ENCODE results near the gene KRTAP10-6. TPM values are rescaled to one million over a fixed set of nuclear protein-coding genes. Genes with fewer than 3 reads are reported as not detected.

Gene KRTAP10-6
- total RNA-seq, 2 experiments from 2014 or later = not detected

DNA sequence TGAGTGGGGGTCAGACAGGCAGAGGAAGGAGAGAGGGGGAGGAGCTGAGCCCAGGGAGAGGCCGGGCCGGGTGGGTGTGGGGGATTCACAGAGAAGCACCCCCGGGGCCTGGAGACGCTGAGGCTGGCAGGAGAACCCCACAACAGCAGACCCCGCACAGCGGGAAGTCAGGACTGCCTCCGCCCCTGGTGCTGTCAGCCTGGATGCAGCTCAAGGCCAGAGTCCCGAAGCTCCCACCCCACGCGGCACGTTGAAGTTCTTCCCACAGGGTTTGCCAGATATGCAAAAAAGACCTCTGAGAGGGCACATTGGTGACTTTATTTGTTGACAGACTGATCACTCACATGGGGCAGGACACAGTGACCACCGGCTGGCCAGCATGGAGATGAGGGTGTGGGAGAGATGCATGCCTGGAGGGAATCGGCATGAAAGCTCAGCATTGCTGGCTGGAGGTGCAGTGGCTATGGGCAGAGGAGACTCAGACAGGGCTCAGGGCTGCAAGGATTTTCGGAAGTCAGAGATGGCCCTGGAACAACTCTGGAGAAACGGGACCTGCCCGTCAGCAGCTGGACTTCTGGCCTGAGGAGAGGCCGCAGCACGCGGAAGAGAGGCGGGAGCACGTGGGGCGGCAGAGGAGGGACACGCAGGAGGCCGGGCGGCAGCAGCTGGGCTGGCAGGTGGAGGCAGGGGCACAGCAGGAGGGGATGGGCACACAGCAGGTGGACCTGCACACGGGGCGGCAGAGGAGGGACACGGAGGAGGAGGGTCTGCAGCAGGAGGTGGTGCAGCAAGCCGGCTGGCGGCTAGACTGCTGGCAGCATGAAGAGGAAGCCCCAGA lies 34.6 kb downstream of the KRTAP10-6 start:
- H3K36me3 Mint-ChIP-seq (ENCODE audit: low read depth) = peaks cover 30% of the 10 kb centered on the region
- H3K4me3 Mint-ChIP-seq = no peak overlapping the region
- no peaks in the 10 kb centered on the region for H3K36me3 ChIP-seq (ENCODE audit: insufficient read depth, low read length)
- ATAC-seq (ENCODE audit: poor library complexity) (no peak), DNase-seq (no peak)
- TF ChIP-seq, protein P1, sequence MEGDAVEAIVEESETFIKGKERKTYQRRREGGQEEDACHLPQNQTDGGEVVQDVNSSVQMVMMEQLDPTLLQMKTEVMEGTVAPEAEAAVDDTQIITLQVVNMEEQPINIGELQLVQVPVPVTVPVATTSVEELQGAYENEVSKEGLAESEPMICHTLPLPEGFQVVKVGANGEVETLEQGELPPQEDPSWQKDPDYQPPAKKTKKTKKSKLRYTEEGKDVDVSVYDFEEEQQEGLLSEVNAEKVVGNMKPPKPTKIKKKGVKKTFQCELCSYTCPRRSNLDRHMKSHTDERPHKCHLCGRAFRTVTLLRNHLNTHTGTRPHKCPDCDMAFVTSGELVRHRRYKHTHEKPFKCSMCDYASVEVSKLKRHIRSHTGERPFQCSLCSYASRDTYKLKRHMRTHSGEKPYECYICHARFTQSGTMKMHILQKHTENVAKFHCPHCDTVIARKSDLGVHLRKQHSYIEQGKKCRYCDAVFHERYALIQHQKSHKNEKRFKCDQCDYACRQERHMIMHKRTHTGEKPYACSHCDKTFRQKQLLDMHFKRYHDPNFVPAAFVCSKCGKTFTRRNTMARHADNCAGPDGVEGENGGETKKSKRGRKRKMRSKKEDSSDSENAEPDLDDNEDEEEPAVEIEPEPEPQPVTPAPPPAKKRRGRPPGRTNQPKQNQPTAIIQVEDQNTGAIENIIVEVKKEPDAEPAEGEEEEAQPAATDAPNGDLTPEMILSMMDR (IDR thresholded peaks at IDR 0.05) = no peak
- peaks cover 5 to 25% of the 10 kb centered on the region in 2 experiments for H3K9me3 ChIP-seq (ENCODE audit: control insufficient read depth in 1 of 2, insufficient read depth in 1 of 2, low read length in 2 of 2)
- intact Hi-C loops (cut with DNase I, micrococcal nuclease) = no loop called here
- no peaks in the 10 kb centered on the region for H3K4me1 ChIP-seq (ENCODE audit: insufficient read depth, low read length)
- H3K27me3 Mint-ChIP-seq = no peaks in the 10 kb centered on the region
- ChIA-PET POLR2A (no interaction called here), CTCF (no interaction called here)
- no peak overlapping the region for H3K27ac ChIP-seq (ENCODE audit: low read depth in 1 of 2, low read length in 2 of 2)
- H3K4me1 Mint-ChIP-seq (ENCODE audit: low read depth) = no peaks in the 10 kb centered on the region
- no peak overlapping the region for H3K4me3 ChIP-seq (ENCODE audit: low read length)
- H3K27me3 ChIP-seq (ENCODE audit: control insufficient read depth in 1 of 2, insufficient read depth in 2 of 2, low read length in 2 of 2) = peaks cover 0 to 4% of the 10 kb centered on the region in 2 experiments
- H3K9me3 Mint-ChIP-seq = peaks cover 17% of the 10 kb centered on the region
- H3K27ac Mint-ChIP-seq = no peak overlapping the region

DNA sequence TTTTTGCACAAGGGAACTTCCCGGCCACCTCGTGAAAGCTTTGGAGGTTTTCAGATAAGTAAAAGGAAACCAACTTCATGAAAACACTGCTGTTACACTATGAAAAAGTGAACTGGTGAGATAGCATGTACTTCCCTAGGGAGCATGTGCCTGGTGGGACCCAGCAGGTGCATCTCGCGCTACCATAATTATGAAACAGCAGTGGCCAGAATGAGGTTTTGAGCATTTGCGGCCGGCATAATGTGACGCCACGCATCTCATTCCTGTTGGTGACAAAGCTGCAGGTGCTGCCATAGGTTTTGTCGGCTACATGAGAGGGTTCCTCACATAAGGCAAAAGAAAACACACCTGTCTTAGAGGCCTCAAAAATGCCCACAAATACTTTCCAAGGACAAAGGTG lies 35.4 kb downstream of the KRTAP10-6 start:
- peaks cover 0 to 4% of the 10 kb centered on the region in 2 experiments for H3K27me3 ChIP-seq (ENCODE audit: control insufficient read depth in 1 of 2, insufficient read depth in 2 of 2, low read length in 2 of 2)
- peaks cover 5 to 33% of the 10 kb centered on the region in 2 experiments for H3K9me3 ChIP-seq (ENCODE audit: control insufficient read depth in 1 of 2, insufficient read depth in 1 of 2, low read length in 2 of 2)
- H3K4me1 Mint-ChIP-seq (ENCODE audit: low read depth) = no peaks in the 10 kb centered on the region
- peaks cover 21% of the 10 kb centered on the region for H3K36me3 Mint-ChIP-seq (ENCODE audit: low read depth)
- no peak for ATAC-seq (ENCODE audit: poor library complexity)
- DNase-seq = no peak
- H3K4me3 Mint-ChIP-seq = no peak overlapping the region
- H3K36me3 ChIP-seq (ENCODE audit: insufficient read depth, low read length) = no peaks in the 10 kb centered on the region
- H3K27ac Mint-ChIP-seq = no peak overlapping the region
- ChIA-PET POLR2A (no interaction called here), CTCF (no interaction called here)
- TF ChIP-seq, protein P1 (IDR thresholded peaks at IDR 0.05) = no peak
- H3K27ac ChIP-seq (ENCODE audit: low read depth in 1 of 2, low read length in 2 of 2) = no peak overlapping the region
- intact Hi-C loops (cut with DNase I, micrococcal nuclease) = no loop called here
- H3K4me3 ChIP-seq (ENCODE audit: low read length) = no peak overlapping the region
- H3K27me3 Mint-ChIP-seq = no peaks in the 10 kb centered on the region
- H3K9me3 Mint-ChIP-seq = peaks cover 10% of the 10 kb centered on the region
- no peaks in the 10 kb centered on the region for H3K4me1 ChIP-seq (ENCODE audit: insufficient read depth, low read length)

DNA sequence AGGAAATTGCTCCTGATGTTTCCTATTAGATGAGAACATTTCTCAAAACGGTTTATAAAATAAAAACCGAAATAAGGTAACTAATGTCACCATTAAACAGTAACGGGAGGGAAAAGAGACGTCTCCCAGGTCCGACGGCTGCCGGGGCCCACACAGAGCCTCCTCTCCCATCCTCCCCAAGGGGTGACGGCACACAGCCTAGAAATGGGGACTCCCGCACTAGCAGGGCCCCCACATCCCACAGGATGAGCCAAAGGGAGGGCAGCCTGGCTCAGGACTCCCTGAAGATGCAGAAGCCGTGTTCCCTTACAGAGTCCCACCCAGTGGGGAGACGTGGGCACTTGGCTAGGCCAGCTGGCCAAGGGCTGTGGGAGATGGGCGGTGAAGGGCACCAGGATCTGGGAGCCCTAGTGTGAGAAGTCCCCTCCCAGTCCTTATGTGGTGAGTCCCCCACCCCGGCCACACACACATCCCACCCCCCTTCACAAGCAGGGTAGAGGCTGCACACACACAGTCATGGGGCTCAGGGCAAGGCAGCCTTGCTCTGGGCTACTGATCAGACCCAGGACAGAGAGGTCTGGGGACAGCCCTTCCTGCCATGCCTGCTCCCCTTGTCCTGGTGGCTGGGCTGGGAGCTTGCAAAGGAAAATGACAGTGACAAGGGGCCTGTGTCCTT lies 37.0 kb downstream of the KRTAP10-6 start:
- ChIA-PET CTCF (no interaction called here), POLR2A (no interaction called here)
- no peaks in the 10 kb centered on the region for H3K4me1 ChIP-seq (ENCODE audit: insufficient read depth, low read length)
- no peaks in the 10 kb centered on the region for H3K27me3 Mint-ChIP-seq
- peaks cover 0 to 4% of the 10 kb centered on the region in 2 experiments for H3K27me3 ChIP-seq (ENCODE audit: control insufficient read depth in 1 of 2, insufficient read depth in 2 of 2, low read length in 2 of 2)
- peaks cover 9% of the 10 kb centered on the region for H3K36me3 Mint-ChIP-seq (ENCODE audit: low read depth)
- H3K4me3 ChIP-seq (ENCODE audit: low read length) = no peak overlapping the region
- no peak overlapping the region for H3K27ac ChIP-seq (ENCODE audit: low read depth in 1 of 2, low read length in 2 of 2)
- intact Hi-C loops (cut with DNase I, micrococcal nuclease) = no loop called here
- peaks cover 5 to 34% of the 10 kb centered on the region in 2 experiments for H3K9me3 ChIP-seq (ENCODE audit: control insufficient read depth in 1 of 2, insufficient read depth in 1 of 2, low read length in 2 of 2)
- peaks cover 5% of the 10 kb centered on the region for H3K9me3 Mint-ChIP-seq
- no peaks in the 10 kb centered on the region for H3K4me1 Mint-ChIP-seq (ENCODE audit: low read depth)
- ATAC-seq (ENCODE audit: poor library complexity) (no peak), DNase-seq (no peak)
- no peak overlapping the region for H3K27ac Mint-ChIP-seq
- TF ChIP-seq, protein P1 (IDR thresholded peaks at IDR 0.05) = no peak
- no peaks in the 10 kb centered on the region for H3K36me3 ChIP-seq (ENCODE audit: insufficient read depth, low read length)
- H3K4me3 Mint-ChIP-seq = no peak overlapping the region

Data from CD4-positive, alpha-beta T cell (primary cell).